HG03066 (cell line): ENCODE data around the gene TRAP1.
"Not testable (repeated sequence)": the region's sequence is repeated elsewhere in the genome, so short reads cannot be mapped to it uniquely, and the experiment has no call there.

Experiments used
- ATAC-seq: cut with Tn5 transposase; IDR thresholded peaks from one replicate; pipeline ENCODE4 v1.9.1; 2021; ENCODE audit warnings: low read depth; ENCODE audit not compliant: unreplicated experiment

TRAP1 gene

DNA sequence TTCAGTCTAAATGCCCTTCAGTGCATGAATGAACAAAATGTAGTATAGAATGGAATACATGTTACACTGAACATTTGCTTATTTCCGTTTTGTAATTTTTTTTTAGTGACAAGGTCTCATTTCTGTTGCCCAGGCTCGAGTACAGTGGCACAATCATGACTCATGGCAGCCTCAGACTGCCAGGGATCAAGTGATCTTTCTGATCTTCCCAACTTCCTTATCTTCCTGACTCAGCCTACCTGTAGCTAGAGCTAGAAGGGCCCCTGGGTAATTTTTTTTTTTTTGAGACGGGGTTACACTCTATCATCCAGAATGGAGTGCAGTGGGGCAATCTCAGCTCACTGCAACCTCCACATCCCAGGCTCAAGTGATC, 98.6 kb downstream of the TRAP1 start:
- ATAC-seq, result no peak

DNA sequence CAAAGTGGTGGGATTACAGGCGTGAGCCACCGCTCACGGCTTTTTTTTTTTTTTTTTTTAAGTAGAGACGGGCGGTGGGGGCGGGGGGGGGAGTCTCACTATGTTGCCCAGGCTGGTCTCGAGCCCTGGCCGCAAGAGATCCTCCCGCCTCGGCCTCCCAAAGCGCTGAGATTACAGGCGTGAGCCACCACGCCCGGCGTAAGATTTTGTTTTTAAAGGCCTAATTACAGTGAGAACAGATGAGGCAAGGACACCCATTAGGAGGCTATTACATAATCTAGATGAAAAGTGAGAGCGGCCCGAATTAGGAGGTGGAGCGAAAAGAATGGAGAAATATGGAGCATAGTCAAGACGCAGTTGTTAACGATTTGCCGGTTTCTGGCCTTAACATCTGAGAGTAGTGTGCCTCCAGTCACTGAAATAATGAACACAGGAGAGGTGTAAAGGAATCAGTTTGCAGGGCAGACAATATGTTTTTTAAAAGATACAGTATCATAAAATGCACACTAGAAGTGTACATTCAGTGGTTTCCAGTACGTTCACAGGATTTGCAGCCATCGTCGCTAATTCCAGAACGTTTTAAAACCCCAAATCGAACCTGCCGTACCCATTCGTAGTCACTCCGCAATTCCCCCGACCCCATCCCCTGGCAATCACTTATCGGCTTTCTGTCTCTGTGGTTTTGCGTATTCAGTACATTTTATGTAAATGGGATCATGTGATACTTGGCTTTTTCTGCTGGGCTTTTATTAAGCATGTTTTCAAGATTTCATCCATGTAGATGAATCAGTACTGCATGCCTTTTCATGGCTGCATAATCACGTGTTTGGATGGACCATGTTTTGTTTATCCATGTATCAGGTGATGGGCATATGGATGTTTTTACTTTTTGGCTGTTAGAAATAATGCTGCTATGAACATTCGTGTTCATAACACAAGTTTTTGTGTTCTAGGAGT, 104.5 kb downstream of the TRAP1 start:
- ATAC-seq, result no peak

DNA sequence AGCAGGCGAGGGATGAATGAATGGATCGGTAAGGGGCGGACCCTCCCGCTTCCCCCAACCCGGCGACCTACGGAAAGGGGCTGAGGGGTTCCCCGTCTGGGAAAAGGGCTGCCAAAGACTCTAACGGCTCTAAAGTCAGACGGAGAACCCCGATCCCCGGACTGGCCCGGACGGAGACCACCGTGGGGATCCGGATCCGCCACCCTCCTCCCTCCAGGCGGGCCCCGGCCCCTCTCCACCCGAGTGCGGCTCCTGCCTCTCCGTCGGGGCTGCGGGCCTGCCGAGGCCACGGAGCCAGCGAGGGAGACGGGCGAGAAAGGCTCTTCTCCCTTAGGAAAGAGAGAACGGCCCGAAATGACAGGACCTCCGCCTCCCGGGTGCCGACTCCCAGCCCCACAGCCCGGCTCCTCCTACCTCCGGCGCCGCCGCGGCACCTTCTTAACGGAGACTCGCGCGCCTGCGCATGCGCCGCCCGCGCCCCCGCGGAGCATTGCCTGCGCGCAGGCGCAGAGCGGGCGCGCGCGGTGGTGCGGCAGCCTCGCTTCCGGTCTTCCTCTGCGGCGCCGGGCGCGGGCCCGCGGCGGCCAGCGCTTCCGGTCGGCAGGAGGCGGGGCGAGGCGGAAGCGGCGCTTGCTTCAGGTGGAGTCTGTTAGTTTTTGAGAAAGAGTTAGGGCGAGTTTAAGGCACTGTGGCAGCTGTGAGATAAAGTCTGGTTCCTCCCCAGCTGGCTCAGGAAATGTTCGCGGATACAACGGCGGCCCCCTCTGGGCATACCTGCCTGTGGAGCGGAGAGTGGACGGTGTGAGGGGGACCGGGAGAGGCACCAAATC, 106.0 kb downstream of the TRAP1 start, which contains the start of gene SLX4:
TSS of gene SLX4 (minus strand) at position 461 of the 830 bp plus-strand sequence. CDS start 2,642 bp downstream, outside the sequence.
- ATAC-seq, result peak; percentile 73

DNA sequence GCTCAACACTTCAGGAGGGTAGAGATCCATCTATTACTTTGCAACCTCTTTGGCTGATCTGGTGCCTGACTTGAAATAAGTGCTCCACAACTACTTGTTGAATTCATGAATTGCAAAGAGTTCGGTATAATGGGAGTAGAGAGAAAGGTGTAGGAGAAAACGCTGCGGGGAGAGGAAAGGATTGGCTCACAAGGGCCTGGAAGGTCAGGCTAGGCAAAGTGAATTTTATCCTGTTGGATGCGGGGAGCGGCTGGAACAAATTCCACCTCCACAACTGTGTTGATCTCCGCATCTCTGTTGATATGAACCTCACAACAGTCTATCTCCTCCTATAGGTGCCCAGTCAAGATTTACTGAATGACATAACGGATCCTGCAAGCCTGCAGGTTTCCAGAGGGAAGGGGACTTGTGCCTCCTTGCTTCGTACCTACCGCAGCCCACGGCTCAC, 106.6 kb downstream of the TRAP1 start:
- peak; percentile 12 for ATAC-seq

DNA sequence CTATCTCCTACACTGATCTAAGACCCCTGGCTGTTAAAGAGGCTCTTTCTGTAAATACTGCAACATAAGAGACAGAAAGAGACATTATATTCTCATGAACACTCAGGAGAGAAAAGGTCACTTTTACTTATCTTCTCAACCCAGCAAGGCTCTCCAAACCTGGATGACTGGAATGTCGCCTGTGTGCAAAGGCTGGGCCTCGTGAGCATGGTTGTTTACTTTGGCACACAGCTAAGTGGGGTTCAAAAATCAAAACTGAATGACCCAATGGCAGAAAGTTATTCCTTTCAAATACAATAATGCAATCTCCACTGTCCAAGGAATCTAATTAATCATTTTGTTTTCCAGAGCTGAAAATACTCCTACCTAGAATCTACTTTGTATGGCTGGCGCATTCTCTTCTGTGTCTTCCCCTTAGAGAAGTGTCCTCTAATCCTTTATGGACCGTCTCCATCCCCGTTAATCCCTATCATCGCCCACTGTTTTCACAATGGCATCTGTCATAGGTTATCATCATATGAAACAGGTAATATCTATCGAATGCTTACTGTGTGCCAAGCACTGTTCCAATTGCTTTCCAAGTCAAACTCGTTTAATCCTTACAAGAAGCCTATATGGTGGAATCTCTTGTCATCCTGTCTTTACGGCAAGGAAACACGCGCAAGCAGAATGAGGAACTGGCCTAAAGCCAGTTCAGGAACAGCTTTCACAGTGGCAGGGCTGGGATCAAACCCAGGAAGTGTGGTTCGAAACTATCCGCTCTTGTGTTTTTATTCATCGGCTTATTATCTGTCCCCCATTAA, 107.2 kb downstream of the TRAP1 start:
- ATAC-seq, result no peak

DNA sequence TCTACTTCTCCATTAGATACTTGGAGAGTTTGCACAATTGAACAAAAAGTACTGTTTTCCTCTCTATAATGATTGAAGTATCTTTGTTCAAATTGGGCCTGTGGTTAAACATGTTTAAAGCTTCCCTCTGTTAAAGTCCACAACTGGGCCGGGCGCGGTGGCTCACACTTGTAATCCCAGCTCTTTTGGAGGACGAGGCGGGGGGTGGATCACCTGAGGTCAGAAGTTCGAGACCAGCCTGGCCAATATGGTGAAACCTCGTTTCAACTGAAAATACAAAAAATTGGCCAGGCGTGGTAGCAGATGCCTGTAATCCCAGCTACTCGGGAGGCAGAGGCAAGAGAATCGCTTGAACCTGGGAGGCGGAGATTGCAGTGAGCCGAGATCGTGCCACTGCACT, 108.3 kb downstream of the TRAP1 start:
- not testable (repeated sequence) for ATAC-seq

DNA sequence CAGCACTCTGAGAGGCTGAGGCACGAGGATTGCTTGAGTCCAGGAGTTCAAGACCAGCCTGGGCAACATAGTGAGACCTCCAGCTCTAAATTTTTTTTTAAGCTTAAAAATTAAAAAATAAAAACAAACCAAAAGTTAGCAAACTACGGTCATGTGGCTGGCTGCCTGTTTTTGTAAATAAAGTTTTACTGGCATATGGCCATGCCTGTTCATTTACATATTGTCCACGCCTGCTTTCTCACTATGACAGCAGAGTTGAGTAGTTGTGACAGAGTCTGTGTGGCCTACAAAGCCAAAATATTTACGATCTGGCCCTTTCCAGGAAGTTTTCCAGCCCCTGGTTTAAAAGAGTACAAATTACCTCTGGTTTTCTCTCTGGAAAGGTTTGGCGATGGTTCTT, 109.3 kb downstream of the TRAP1 start:
- no peak for ATAC-seq
